Liver (tissue), 9 donors: ENCODE data around the gene CAMKMT. TPM values are rescaled to one million over a fixed set of nuclear protein-coding genes. Genes with fewer than 3 reads are reported as not detected.
A peak's percentile ranks its signal among the peaks of the same experiment; 100 is the strongest.

Source experiments
- DNase-seq: peaks from one replicate; pipeline ENCODE4 v3.0.0-alpha.2; 2017; ENCODE audit warnings: low spot score
- H3K27ac ChIP-seq, 2 donors: one replicate each; pipeline ENCODE4 v1.7.0; 2013; ENCODE audit warnings: inconsistent platforms in 2 of 2, low read length in 2 of 2, control low read depth in 1 of 2, low read depth in 1 of 2, mild to moderate bottlenecking in 1 of 2
- H3K27me3 ChIP-seq, 4 donors: one replicate each; pipeline versions ENCODE4 v1.6.1 to v1.7.0; 2013; ENCODE audit warnings: low read length in 3 of 4, inconsistent platforms in 1 of 4, mild to moderate bottlenecking in 1 of 4, moderate library complexity in 1 of 4; ENCODE audit not compliant: control insufficient read depth in 4 of 4, insufficient read depth in 4 of 4
- H3K36me3 ChIP-seq, 4 donors: one replicate each; pipeline versions ENCODE4 v1.6.1 to v1.7.0; 2013; ENCODE audit warnings: low read length in 3 of 4, mild to moderate bottlenecking in 3 of 4, low read depth in 1 of 4, moderate library complexity in 1 of 4; ENCODE audit not compliant: control insufficient read depth in 4 of 4, insufficient read depth in 3 of 4
- H3K4me1 ChIP-seq, 4 donors: one replicate each; pipeline versions ENCODE4 v1.6.1 to v1.7.0; 2013; ENCODE audit warnings: low read length in 3 of 4, mild to moderate bottlenecking in 3 of 4, moderate library complexity in 1 of 4; ENCODE audit not compliant: control insufficient read depth in 4 of 4, insufficient read depth in 4 of 4
- H3K4me3 ChIP-seq, 3 donors: one replicate each; pipeline versions ENCODE4 v1.6.1 to v1.7.0; 2013; ENCODE audit warnings: low read length in 3 of 3, control low read depth in 1 of 3, low read depth in 1 of 3, mild to moderate bottlenecking in 1 of 3
- H3K9ac ChIP-seq, 2 donors: one replicate each; pipeline ENCODE4 v1.7.0; 2013; ENCODE audit warnings: low read length in 2 of 2, mild to moderate bottlenecking in 2 of 2, moderate library complexity in 2 of 2, control low read depth in 1 of 2, low read depth in 1 of 2
- H3K9me3 ChIP-seq, 4 donors: one replicate each; pipeline versions ENCODE4 v1.6.1 to v1.7.0; 2013; ENCODE audit warnings: low read length in 3 of 4; ENCODE audit not compliant: control insufficient read depth in 4 of 4
- CTCF ChIP-seq: fragments of 150-350 bp; IDR thresholded peaks from 2 replicates; pipeline ENCODE4 v1.5.1; 2017; ENCODE audit warnings: improper control_type of control experiment, low read depth, low read length; ENCODE audit not compliant: missing input control
- EGR1 ChIP-seq, 2 donors: IDR thresholded peaks; 2 replicates each; pipeline ENCODE4 v1.6.1; 2016 to 2018; ENCODE audit warnings: antibody characterized with exemption in 2 of 2, low read depth in 2 of 2
- FOXA1 ChIP-seq: IDR thresholded peaks from 2 replicates; pipeline ENCODE4 v1.6.1; 2016; ENCODE audit warnings: antibody characterized with exemption
- FOXA2 ChIP-seq: IDR thresholded peaks from 2 replicates; pipeline ENCODE4 v1.6.1; 2016; ENCODE audit warnings: antibody characterized with exemption
- GABPA ChIP-seq, 2 donors: IDR thresholded peaks in 1 of 2; conservative IDR thresholded peaks in 1 of 2; 2 replicates each; pipeline ENCODE4 v1.6.1; 2016; ENCODE audit warnings: antibody characterized with exemption in 2 of 2, mild to moderate bottlenecking in 1 of 2, moderate library complexity in 1 of 2
- HNF4A ChIP-seq, 2 donors: conservative IDR thresholded peaks; 2 replicates each; pipeline ENCODE4 v1.6.1; 2016; ENCODE audit warnings: antibody characterized with exemption in 2 of 2, mild to moderate bottlenecking in 2 of 2
- HNF4G ChIP-seq: IDR thresholded peaks from 2 replicates; pipeline ENCODE4 v1.6.1; 2016; ENCODE audit warnings: antibody characterized with exemption
- JUND ChIP-seq, 2 donors: IDR thresholded peaks; 2 replicates each; pipeline ENCODE4 v1.6.1; 2016; ENCODE audit warnings: antibody characterized with exemption in 2 of 2
- MAX ChIP-seq: IDR thresholded peaks from 2 replicates; pipeline ENCODE4 v1.6.1; 2016; ENCODE audit warnings: antibody characterized with exemption
- NR2F2 ChIP-seq: IDR thresholded peaks from 2 replicates; pipeline ENCODE4 v1.6.1; 2016; ENCODE audit warnings: antibody characterized with exemption
- RAD21 ChIP-seq, 2 donors: IDR thresholded peaks; 2 replicates each; pipeline ENCODE4 v1.6.1; 2016; ENCODE audit warnings: antibody characterized with exemption in 2 of 2, mild to moderate bottlenecking in 2 of 2
- RXRA ChIP-seq, 2 donors: IDR thresholded peaks; 2 replicates each; pipeline ENCODE4 v1.6.1; 2017 to 2018; ENCODE audit warnings: antibody characterized with exemption in 2 of 2, mild to moderate bottlenecking in 1 of 2
- SP1 ChIP-seq: IDR thresholded peaks from 2 replicates; pipeline ENCODE4 v1.6.1; 2018; ENCODE audit warnings: antibody characterized with exemption, mild to moderate bottlenecking
- TAF1 ChIP-seq: conservative IDR thresholded peaks from 2 replicates; pipeline ENCODE4 v1.6.1; 2016; ENCODE audit warnings: antibody characterized with exemption, mild to moderate bottlenecking
- YY1 ChIP-seq: IDR thresholded peaks from 2 replicates; pipeline ENCODE4 v1.6.1; 2016; ENCODE audit warnings: antibody characterized with exemption, mild to moderate bottlenecking
- WGBS: extraction: QIAGEN DNeasy Blood & Tissue Kit; methylation state at CpG from one replicate; pipeline ENCODE4 v1.1.7; 2013; 5-methylcytosine and 5-hydroxymethylcytosine counted together
- polyA plus RNA-seq, 2 donors: library from polyadenylated mRNA; stranded (reverse) in 1 of 2; unstranded in 1 of 2; fragments of 200-250 nt in 1 of 2; fragments of >200 nt in 1 of 2; fragmentation: Nextera tagmentation in 1 of 2; extraction: Ambion mirVana in 1 of 2; gene quantifications; one replicate each; pipeline versions ENCODE4 v1.2.1 to v1.2.3, GENCODE V29; 2013 to 2015
- total RNA-seq, 2 donors: library from RNA; depleted of rRNA; stranded (reverse); fragments of >200 nt; gene quantifications; one replicate each; pipeline ENCODE4 v1.2.3, GENCODE V29; 2014
- TF ChIP-seq, protein P1 (sequence below): IDR thresholded peaks from 2 replicates; pipeline ENCODE4 v1.6.1; 2016; ENCODE audit warnings: antibody characterized with exemption
- TF ChIP-seq, protein P2 (sequence below): IDR thresholded peaks from 2 replicates; pipeline ENCODE4 v1.6.1; 2016; ENCODE audit warnings: antibody characterized with exemption, mild to moderate bottlenecking
- TF ChIP-seq, protein P3 (sequence below): IDR thresholded peaks from 2 replicates; pipeline ENCODE4 v1.6.1; 2016; ENCODE audit warnings: antibody characterized with exemption
- donor health status: healthy.
- donor health status: healthy.
- donor health status: healthy.
- donor health status: healthy.
- donor health status: healthy.

Gene CAMKMT
- total RNA-seq (10 to 100 TPM in 1 of 2 donors, 1 to 10 TPM in 1; 7.1 to 12.7 TPM), polyA plus RNA-seq (1 to 10 TPM; 1.5 to 7.2 TPM)

DNA sequence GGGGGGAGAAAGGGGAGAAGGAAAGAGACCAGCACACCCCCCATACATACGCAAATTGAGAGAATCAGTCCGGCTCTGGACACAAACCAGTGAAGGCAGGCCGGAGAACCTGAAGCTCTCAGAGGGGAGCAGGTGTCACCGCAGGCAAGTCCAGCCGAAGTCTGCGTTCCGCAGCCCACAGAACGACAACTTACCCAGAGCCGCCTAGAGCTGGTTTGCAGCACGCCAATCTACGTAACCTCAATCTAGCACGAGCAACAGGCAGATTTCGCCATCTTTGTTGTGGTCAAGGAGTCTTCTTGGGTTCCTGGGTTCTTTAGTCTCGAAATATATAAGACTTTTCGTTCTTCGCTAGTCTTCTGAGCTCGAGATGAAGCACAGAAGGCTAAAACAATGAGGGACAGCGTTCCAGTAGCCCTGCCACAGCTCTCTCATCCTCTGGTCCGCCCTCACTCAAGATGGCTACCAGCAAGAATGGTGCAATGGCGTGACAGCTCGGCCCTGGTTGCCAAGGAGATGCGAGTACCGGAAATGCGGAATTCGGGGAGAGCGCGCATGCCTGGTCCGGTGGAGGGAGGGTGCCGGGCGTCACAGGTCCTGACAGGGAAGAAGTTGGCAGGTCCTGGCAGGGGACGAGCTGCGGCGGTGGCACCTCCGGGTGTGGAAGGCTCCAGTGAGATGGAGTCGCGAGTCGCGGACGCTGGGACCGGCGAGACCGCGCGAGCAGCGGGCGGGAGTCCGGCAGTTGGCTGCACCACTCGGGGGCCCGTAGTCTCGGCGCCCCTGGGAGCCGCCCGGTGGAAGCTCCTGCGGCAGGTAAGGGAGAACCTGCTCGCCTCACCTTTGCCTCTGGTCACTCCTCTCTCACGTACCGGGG lies at the start of gene CAMKMT, which contains the start of gene PREPL:
TSS of gene CAMKMT (plus strand) at position 618 of the 877 bp plus-strand sequence.
TSS of gene PREPL (minus strand) at position 165 of the 877 bp plus-strand sequence. CDS start 15,152 bp downstream, outside the sequence.
- peaks cover 0 to 2% (median 0%) of the 10 kb centered on the region in 4 donors for H3K36me3 ChIP-seq
- WGBS = under 1% methylated on average over 57 of the region's 57 CpGs
- H3K9ac ChIP-seq = peak within 1 kb of the TSS; percentile 89 to 95
- peaks cover 5 to 25% (median 17%) of the 10 kb centered on the region in 4 donors for H3K4me1 ChIP-seq
- H3K27me3 ChIP-seq = no peaks in the 10 kb centered on the region
- TF ChIP-seq, protein P1, sequence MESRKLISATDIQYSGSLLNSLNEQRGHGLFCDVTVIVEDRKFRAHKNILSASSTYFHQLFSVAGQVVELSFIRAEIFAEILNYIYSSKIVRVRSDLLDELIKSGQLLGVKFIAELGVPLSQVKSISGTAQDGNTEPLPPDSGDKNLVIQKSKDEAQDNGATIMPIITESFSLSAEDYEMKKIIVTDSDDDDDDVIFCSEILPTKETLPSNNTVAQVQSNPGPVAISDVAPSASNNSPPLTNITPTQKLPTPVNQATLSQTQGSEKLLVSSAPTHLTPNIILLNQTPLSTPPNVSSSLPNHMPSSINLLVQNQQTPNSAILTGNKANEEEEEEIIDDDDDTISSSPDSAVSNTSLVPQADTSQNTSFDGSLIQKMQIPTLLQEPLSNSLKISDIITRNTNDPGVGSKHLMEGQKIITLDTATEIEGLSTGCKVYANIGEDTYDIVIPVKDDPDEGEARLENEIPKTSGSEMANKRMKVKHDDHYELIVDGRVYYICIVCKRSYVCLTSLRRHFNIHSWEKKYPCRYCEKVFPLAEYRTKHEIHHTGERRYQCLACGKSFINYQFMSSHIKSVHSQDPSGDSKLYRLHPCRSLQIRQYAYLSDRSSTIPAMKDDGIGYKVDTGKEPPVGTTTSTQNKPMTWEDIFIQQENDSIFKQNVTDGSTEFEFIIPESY = peak; percentile 63
- TF ChIP-seq FOXA1 (no peak), CTCF (no peak), RXRA (IDR thresholded peaks at IDR 0.05) (no peak), HNF4A (conservative IDR thresholded peaks at IDR 0.05) (peak in 1 of 2 donors; percentile 13), JUND (IDR thresholded peaks at IDR 0.05) (no peak), NR2F2 (no peak), HNF4G (no peak), YY1 (peak; percentile 100), GABPA (IDR thresholded peaks at IDR 0.05 in 1 of 2, conservative IDR thresholded peaks at IDR 0.05 in 1 of 2) (peak in 1 of 2 donors; percentile 83), MAX (peak; percentile 97), FOXA2 (peak; percentile 46), TAF1 (peak; percentile 85), RAD21 (IDR thresholded peaks at IDR 0.05) (peak in 1 of 2 donors; percentile 14), SP1 (peak; percentile 56), EGR1 (IDR thresholded peaks at IDR 0.05; ENCODE audit: low read depth in 2 of 2) (peak in 1 of 2 donors; percentile 35)
- TF ChIP-seq, protein P2, sequence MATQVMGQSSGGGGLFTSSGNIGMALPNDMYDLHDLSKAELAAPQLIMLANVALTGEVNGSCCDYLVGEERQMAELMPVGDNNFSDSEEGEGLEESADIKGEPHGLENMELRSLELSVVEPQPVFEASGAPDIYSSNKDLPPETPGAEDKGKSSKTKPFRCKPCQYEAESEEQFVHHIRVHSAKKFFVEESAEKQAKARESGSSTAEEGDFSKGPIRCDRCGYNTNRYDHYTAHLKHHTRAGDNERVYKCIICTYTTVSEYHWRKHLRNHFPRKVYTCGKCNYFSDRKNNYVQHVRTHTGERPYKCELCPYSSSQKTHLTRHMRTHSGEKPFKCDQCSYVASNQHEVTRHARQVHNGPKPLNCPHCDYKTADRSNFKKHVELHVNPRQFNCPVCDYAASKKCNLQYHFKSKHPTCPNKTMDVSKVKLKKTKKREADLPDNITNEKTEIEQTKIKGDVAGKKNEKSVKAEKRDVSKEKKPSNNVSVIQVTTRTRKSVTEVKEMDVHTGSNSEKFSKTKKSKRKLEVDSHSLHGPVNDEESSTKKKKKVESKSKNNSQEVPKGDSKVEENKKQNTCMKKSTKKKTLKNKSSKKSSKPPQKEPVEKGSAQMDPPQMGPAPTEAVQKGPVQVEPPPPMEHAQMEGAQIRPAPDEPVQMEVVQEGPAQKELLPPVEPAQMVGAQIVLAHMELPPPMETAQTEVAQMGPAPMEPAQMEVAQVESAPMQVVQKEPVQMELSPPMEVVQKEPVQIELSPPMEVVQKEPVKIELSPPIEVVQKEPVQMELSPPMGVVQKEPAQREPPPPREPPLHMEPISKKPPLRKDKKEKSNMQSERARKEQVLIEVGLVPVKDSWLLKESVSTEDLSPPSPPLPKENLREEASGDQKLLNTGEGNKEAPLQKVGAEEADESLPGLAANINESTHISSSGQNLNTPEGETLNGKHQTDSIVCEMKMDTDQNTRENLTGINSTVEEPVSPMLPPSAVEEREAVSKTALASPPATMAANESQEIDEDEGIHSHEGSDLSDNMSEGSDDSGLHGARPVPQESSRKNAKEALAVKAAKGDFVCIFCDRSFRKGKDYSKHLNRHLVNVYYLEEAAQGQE = peak; percentile 85
- TF ChIP-seq, protein P3, sequence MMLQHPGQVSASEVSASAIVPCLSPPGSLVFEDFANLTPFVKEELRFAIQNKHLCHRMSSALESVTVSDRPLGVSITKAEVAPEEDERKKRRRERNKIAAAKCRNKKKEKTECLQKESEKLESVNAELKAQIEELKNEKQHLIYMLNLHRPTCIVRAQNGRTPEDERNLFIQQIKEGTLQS = peak; percentile 63
- H3K4me3 ChIP-seq = peak within 1 kb of the TSS; percentile 78 to 95 (median 95)
- peak within 1 kb of the TSS; percentile 88 to 96 for H3K27ac ChIP-seq
- H3K9me3 ChIP-seq = no peaks in the 10 kb centered on the region
- peak; percentile 98 for DNase-seq
